ENCODE results near the gene PSORS1C2.

GRCh38 chr6:31161216-31162126 lies 22.6 kb upstream of the PSORS1C2 start:
- TF ChIP-seq, protein P1, sequence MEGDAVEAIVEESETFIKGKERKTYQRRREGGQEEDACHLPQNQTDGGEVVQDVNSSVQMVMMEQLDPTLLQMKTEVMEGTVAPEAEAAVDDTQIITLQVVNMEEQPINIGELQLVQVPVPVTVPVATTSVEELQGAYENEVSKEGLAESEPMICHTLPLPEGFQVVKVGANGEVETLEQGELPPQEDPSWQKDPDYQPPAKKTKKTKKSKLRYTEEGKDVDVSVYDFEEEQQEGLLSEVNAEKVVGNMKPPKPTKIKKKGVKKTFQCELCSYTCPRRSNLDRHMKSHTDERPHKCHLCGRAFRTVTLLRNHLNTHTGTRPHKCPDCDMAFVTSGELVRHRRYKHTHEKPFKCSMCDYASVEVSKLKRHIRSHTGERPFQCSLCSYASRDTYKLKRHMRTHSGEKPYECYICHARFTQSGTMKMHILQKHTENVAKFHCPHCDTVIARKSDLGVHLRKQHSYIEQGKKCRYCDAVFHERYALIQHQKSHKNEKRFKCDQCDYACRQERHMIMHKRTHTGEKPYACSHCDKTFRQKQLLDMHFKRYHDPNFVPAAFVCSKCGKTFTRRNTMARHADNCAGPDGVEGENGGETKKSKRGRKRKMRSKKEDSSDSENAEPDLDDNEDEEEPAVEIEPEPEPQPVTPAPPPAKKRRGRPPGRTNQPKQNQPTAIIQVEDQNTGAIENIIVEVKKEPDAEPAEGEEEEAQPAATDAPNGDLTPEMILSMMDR (conservative IDR thresholded peaks at IDR 0.05; ENCODE audit: low read depth, low read length), result no peak
- TF ChIP-seq EZH2 (IDR thresholded peaks at IDR 0.05; ENCODE audit: borderline replicate concordance, low read depth, low read length, poor library complexity, severe bottlenecking), result no peak
